Measurements from ENCODE around the gene SUGP2.

Gene SUGP2

GRCh38 chr19:19022380-19022961 is 10.8 kb downstream of the SUGP2 start:
- no peak for DNase-seq (ENCODE audit: low read depth, low spot score)
- POLR2A ChIA-PET, result no interaction called here
- no peak for TF ChIP-seq CTCF (IDR thresholded peaks at IDR 0.05; ENCODE audit: insufficient read depth, low read length, missing control alignments)
- CTCF ChIA-PET, result interaction anchor here (0.9 to 1.3 kb wide), 2 partner anchors 10 kb away, joined by 3 read pairs; no protein-coding TSS in a partner anchor
- no peak overlapping the region for H3K4me3 ChIP-seq (ENCODE audit: low read depth, low read length)

DNA sequence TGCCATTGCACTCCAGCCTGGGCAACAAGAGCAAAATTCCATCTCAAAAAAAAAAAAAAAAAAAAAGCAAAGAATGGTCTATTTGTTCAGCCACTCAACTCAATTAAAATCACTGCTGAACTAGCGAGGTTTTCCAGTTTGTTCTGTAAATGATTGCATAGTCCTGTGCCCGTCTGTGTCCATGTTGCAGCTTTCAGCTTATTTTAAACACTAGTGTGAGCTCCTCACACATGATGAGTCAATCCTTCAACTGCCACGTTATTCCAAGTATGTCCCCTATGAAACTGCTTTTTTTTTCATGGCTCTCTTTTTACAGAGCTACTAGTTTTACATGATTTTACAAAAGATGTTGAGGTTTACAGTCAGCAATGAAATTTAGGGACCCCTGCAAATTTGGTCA is 12.2 kb downstream of the SUGP2 start:
- no peak overlapping the region for H3K4me3 ChIP-seq (ENCODE audit: low read depth, low read length)
- DNase-seq (ENCODE audit: low read depth, low spot score), result no peak
- ChIA-PET CTCF (interaction anchor here (0.7 to 1.8 kb wide), 9 partner anchors 8 to 512 kb away, joined by 3 to 6 read pairs (median 3); no protein-coding TSS in a partner anchor), POLR2A (no interaction called here)
- TF ChIP-seq CTCF (IDR thresholded peaks at IDR 0.05; ENCODE audit: insufficient read depth, low read length, missing control alignments), result no peak

- TF ChIP-seq CTCF (IDR thresholded peaks at IDR 0.05; ENCODE audit: insufficient read depth, low read length, missing control alignments), result no peak
- POLR2A ChIA-PET, result no interaction called here
- H3K4me3 ChIP-seq (ENCODE audit: low read depth, low read length), result no peak overlapping the region
- CTCF ChIA-PET, result interaction anchor here (1.5 to 1.9 kb wide), 3 partner anchors 8 to 23 kb away, joined by 4 to 8 read pairs (median 6); no protein-coding TSS in a partner anchor
- no peak for DNase-seq (ENCODE audit: low read depth, low spot score)
Observed at GRCh38 chr19:19010551-19010950, 22.8 kb downstream of the SUGP2 start.

GRCh38 chr19:19009951-19010350 is 23.4 kb downstream of the SUGP2 start:
- CTCF ChIA-PET, result interaction anchor here (1.5 to 1.7 kb wide), 2 partner anchors 9 to 23 kb away, joined by 6 to 8 read pairs; no protein-coding TSS in a partner anchor
- H3K4me3 ChIP-seq (ENCODE audit: low read depth, low read length), result no peak overlapping the region
- no peak for DNase-seq (ENCODE audit: low read depth, low spot score)
- TF ChIP-seq CTCF (IDR thresholded peaks at IDR 0.05; ENCODE audit: insufficient read depth, low read length, missing control alignments), result no peak
- POLR2A ChIA-PET, result no interaction called here

DNA sequence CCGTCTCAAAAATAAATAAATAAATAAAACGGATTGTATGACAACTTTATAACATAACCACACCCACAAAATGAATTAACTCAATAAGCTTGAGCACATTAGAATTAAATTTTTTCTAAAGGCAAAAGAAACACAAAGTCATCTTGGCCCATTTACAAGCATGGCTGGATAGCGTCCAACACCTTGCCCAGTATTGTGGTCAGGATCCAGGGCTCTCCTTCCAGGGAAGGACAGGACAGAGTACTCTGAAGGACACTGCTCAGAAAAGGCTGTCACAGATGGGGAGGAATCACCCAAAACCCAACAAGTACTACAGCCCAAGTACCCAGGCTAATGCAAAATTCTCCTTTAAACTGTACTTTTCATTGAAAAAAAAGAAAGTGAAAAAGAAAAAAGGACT is 27.1 kb downstream of the SUGP2 start:
- TF ChIP-seq CTCF (IDR thresholded peaks at IDR 0.05; ENCODE audit: insufficient read depth, low read length, missing control alignments), result no peak
- DNase-seq (ENCODE audit: low read depth, low spot score), result no peak
- POLR2A ChIA-PET, result interaction anchor here (0.6 kb wide), 1 partner anchor 345 kb away, joined by 3 read pairs; no protein-coding TSS in a partner anchor
- CTCF ChIA-PET, result interaction anchor here (1.9 to 3.2 kb wide), 2 partner anchors 11 to 19 kb away, joined by 4 to 15 read pairs; no protein-coding TSS in a partner anchor
- H3K4me3 ChIP-seq (ENCODE audit: low read depth, low read length), result no peak overlapping the region

DNA sequence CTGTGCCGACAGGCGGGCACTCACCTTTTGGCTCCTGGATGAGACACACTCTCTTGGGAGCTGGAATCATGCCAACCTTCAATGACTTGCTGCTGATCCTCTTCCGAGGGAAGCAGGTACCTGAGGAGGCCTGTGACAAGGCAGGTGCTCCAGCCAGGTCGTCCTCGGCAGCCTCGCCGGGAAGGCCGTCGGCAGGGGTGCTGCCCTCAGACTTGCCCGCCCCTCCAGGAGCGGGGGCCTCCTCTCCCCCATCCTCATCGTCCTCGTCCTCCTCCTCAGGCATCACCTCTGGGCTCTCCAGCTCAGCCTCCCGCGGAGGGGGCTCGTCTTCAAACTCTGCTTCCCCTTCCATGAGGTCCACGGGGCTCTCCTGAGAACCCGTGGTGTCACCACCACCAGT is 29.2 kb downstream of the SUGP2 start:
- POLR2A ChIA-PET, result no interaction called here
- H3K4me3 ChIP-seq (ENCODE audit: low read depth, low read length), result no peak overlapping the region
- DNase-seq (ENCODE audit: low read depth, low spot score), result no peak
- no peak for TF ChIP-seq CTCF (IDR thresholded peaks at IDR 0.05; ENCODE audit: insufficient read depth, low read length, missing control alignments)
- CTCF ChIA-PET, result interaction anchor here (1.0 to 3.2 kb wide), 2 partner anchors 9 to 17 kb away, joined by 4 to 15 read pairs; no protein-coding TSS in a partner anchor

All from AG04449 (cell line).